HepG2 (cell line): Measurements from ENCODE around the gene GOSR1. TPM values are rescaled to one million over a fixed set of nuclear protein-coding genes. Genes with fewer than 3 reads are reported as not detected.
A peak's percentile ranks its signal among the peaks of the same experiment; 100 is the strongest.

Source experiments
- ATAC-seq: fragments of 200-7000 bp; cut with Tn5 transposase; 3 replicates; pipeline ENCODE4 v1.9.1; 2020; ENCODE audit warnings: mild to moderate bottlenecking, moderate library complexity
- BruUV-seq: library from RNA; stranded (reverse); fragments of 400-500 nt; replicated peaks from 2 replicates; lab custom pipeline; 2021; lab: Mats Ljungman, UMichigan
- CTCF ChIA-PET: fragments of 300-600 bp; formaldehyde crosslinking; extraction: SDS; loops from one replicate; lab custom pipeline; 2021; ENCODE audit warnings: low total read pairs, inconsistent platforms, low intra/inter-chr PET ratio; lab: Yijun Ruan, JAX
- POLR2A ChIA-PET: fragments of 350-600 bp; sonication (Branson Sonifier 250); formaldehyde crosslinking; loops from one replicate; lab custom pipeline; 2020; ENCODE audit warnings: antibody characterized with exemption, inconsistent platforms; lab: Yijun Ruan, JAX
- DNase-seq: peaks from one replicate; pipeline ENCODE4 v3.0.0-alpha.2; 2015; ENCODE audit warnings: low spot score
- FAIRE-seq: peaks from 3 replicates; lab custom pipeline; 2011; peaks lifted over from hg19 to GRCh38; lab: Jason Lieb, UNC
- H2AFZ ChIP-seq: one replicate; pipeline ENCODE4 v1.6.1; 2011; ENCODE audit warnings: low read length, inconsistent platforms
- H3K27ac ChIP-seq: fragments of 300-600 bp; 3 replicates; pipeline ENCODE4 v1.8.0; 2011; ENCODE audit warnings: mixed run types, mild to moderate bottlenecking, mixed read lengths, low read length, inconsistent platforms; ENCODE audit not compliant: insufficient read depth; ENCODE audit errors: extremely low read length
- H3K27me3 ChIP-seq, 2 experiments: fragments of 200-600 bp in 1 of 2; 2 replicates in 1 of 2; 3 replicates in 1 of 2; pipeline versions ENCODE4 v1.6.0 to v1.8.0; 2011; ENCODE audit warnings: low read length in 2 of 2, mild to moderate bottlenecking in 2 of 2, moderate library complexity in 2 of 2, inconsistent platforms in 1 of 2; ENCODE audit not compliant: insufficient read depth in 2 of 2, control insufficient read depth in 1 of 2
- H3K36me3 ChIP-seq, 2 experiments: fragments of 200-600 bp in 1 of 2; replicated peaks in 1 of 2; 2 replicates in 1 of 2; 3 replicates in 1 of 2; pipeline versions ENCODE4 v1.5.1 to v1.8.0; 2011; ENCODE audit warnings: low read length in 2 of 2, inconsistent platforms in 1 of 2; ENCODE audit not compliant: insufficient read depth in 2 of 2, control insufficient read depth in 1 of 2
- H3K4me1 ChIP-seq: 2 replicates; pipeline ENCODE4 v1.5.1; 2012; ENCODE audit warnings: low read length, inconsistent platforms; ENCODE audit not compliant: insufficient read depth
- H3K4me2 ChIP-seq: 2 replicates; pipeline ENCODE4 v1.6.0; 2011; ENCODE audit warnings: low read depth, low read length, inconsistent platforms
- H3K4me3 ChIP-seq, 3 experiments: fragments of 200-600 bp in 1 of 3; sonication (generic), shearing (Covaris generic) in 1 of 3; replicated peaks in 1 of 3; 2 replicates each; pipeline ENCODE4 v1.5.1; 2011 to 2016; ENCODE audit warnings: low read length in 3 of 3, inconsistent platforms in 2 of 3, low read depth in 2 of 3, mild to moderate bottlenecking in 2 of 3, control low read depth in 1 of 3, mixed read lengths in 1 of 3; ENCODE audit not compliant: insufficient read depth in 1 of 3
- H3K79me2 ChIP-seq: one replicate; pipeline ENCODE4 v1.6.1; 2011; ENCODE audit warnings: low read length, inconsistent platforms; ENCODE audit not compliant: insufficient read depth
- H3K9ac ChIP-seq: 2 replicates; pipeline ENCODE4 v1.6.0; 2011; ENCODE audit warnings: mild to moderate bottlenecking, low read depth, low read length, inconsistent platforms; ENCODE audit not compliant: insufficient read depth
- H3K9me3 ChIP-seq: 2 replicates; pipeline ENCODE4 v1.5.1; 2012; ENCODE audit warnings: mild to moderate bottlenecking, low read length
- H4K20me1 ChIP-seq: 2 replicates; pipeline ENCODE4 v1.6.0; 2011; ENCODE audit warnings: inconsistent platforms, mild to moderate bottlenecking, low read length, moderate library complexity; ENCODE audit not compliant: insufficient read depth
- EEA1 ChIP-seq: sonication (generic); formaldehyde crosslinking; IDR thresholded peaks from 2 replicates; pipeline ENCODE4 v1.5.1; 2020; ENCODE audit warnings: mild to moderate bottlenecking, missing genetic modification reagents, borderline replicate concordance
- HNRNPK ChIP-seq: fragments of 200-400 bp; formaldehyde crosslinking; IDR thresholded peaks from 2 replicates; pipeline ENCODE4 v1.6.1; 2018; ENCODE audit warnings: low read length, low read depth, moderate library complexity, mild to moderate bottlenecking; ENCODE audit not compliant: poor library complexity, severe bottlenecking
- NPAS2 ChIP-seq: sonication (generic); formaldehyde crosslinking; IDR thresholded peaks from 2 replicates; pipeline ENCODE4 v1.8.0; 2022; ENCODE audit warnings: mild to moderate bottlenecking, missing genetic modification reagents, borderline replicate concordance
- NR0B2 ChIP-seq: sonication (generic); formaldehyde crosslinking; IDR thresholded peaks from 2 replicates; pipeline ENCODE4 v1.4.0; 2020; ENCODE audit warnings: mild to moderate bottlenecking, missing genetic modification reagents
- STAT6 ChIP-seq: sonication (generic); formaldehyde crosslinking; IDR thresholded peaks from 2 replicates; pipeline ENCODE4 v1.4.0; 2020; ENCODE audit warnings: missing genetic modification reagents, mild to moderate bottlenecking, borderline replicate concordance
- TMF1 ChIP-seq: sonication (generic); formaldehyde crosslinking; IDR thresholded peaks from 2 replicates; pipeline ENCODE4 v1.8.1; 2022; ENCODE audit warnings: low read depth, missing genetic modification reagents
- ZNF572 ChIP-seq: sonication (generic); formaldehyde crosslinking; IDR thresholded peaks from 2 replicates; pipeline ENCODE4 v1.5.1; 2020; ENCODE audit warnings: mild to moderate bottlenecking, missing genetic modification reagents
- ZNF687 ChIP-seq: sonication (generic); formaldehyde crosslinking; IDR thresholded peaks from 2 replicates; pipeline ENCODE4 v1.5.1; 2020; ENCODE audit warnings: mild to moderate bottlenecking, missing genetic modification reagents, moderate library complexity
- ZNF777 ChIP-seq: sonication (generic); formaldehyde crosslinking; IDR thresholded peaks from 2 replicates; pipeline ENCODE4 v1.4.0; 2020; ENCODE audit warnings: missing genetic modification reagents
- ZNF780A ChIP-seq: sonication (generic); formaldehyde crosslinking; IDR thresholded peaks from 2 replicates; pipeline ENCODE4 v1.8.0; 2022; ENCODE audit warnings: mild to moderate bottlenecking, missing genetic modification reagents, moderate library complexity
- WGBS: methylation state at CpG from one replicate; pipeline ENCODE4 v1.1.6; 2017; ENCODE audit warnings: low lambda C conversion rate; 5-methylcytosine and 5-hydroxymethylcytosine counted together
- in situ Hi-C: cut with HindIII; loops from 2 replicates; pipeline ENCODE4 v1.10.0; 2017; ENCODE audit warnings: low pct_unique_long_range_greater_than_20kb; ENCODE audit not compliant: extremely low pct_ligation_motif_present
- intact Hi-C: fragments of 100-400 bp; cut with micrococcal nuclease; formaldehyde crosslinking; loops from one replicate; pipeline ENCODE4 v1.10.0; 2022; ENCODE audit not compliant: unreplicated experiment
- polyA plus RNA-seq, 8 experiments: library from polyadenylated mRNA; depleted of rRNA in 3 of 8; stranded (reverse) in 7 of 8; unstranded in 1 of 8; fragments of >200 nt; fragmentation: Illumina TruSeq in 4 of 8; extraction: Trizol in 4 of 8; gene quantifications; 2 replicates each; pipeline versions ENCODE4 v1.2.1 to v1.2.3, GENCODE V29; 2011 to 2016; ENCODE audit warnings: low read depth in 4 of 8, missing spikeins in 1 of 8, mixed read lengths in 1 of 8; ENCODE audit not compliant: insufficient read depth in 1 of 8
- total RNA-seq, 5 experiments: library from RNA; depleted of rRNA; stranded (reverse); fragments of >200 nt; fragmentation: Illumina TruSeq; extraction: Trizol; gene quantifications; 2 replicates each; pipeline ENCODE4 v1.2.3, GENCODE V29; 2016; ENCODE audit warnings: low read depth in 1 of 5

Gene GOSR1
- total and polyA plus RNA-seq, 2 of the 13 experiments (the other 11 are each of a cell fraction or from before 2014, with no cell fraction given): 15.8 to 37.0 TPM

GRCh38 chr17:30557916-30558685, 80.9 kb downstream of the GOSR1 start (continued):
- TF ChIP-seq NR0B2 (CRISPR knock-in tag) (no peak), ZNF780A (CRISPR knock-in tag) (no peak), ZNF777 (no peak), HNRNPK (no peak)

GRCh38 chr17:30558686-30559545, 81.7 kb downstream of the GOSR1 start:
- no peak overlapping the region; a peak in 1 of 6 replicates for H3K4me3 ChIP-seq
- ATAC-seq: no peak
- no peaks in the 10 kb centered on the region for H4K20me1 ChIP-seq
- no TSS peak for BruUV-seq
- peak overlapping the region; percentile 53 for H3K4me2 ChIP-seq
- no peak for FAIRE-seq
- ChIA-PET CTCF (no interaction called here), POLR2A (no interaction called here)
- 42% methylated on average over 8 of the region's 22 CpGs for WGBS
- no peak overlapping the region for H3K27ac ChIP-seq
- H2AFZ ChIP-seq: no peak overlapping the region
- DNase-seq: no peak
- peaks cover 2 to 7% of the 10 kb centered on the region in 2 experiments; a peak in 3 of 5 replicates for H3K27me3 ChIP-seq
- H3K4me1 ChIP-seq: peaks cover 55% of the 10 kb centered on the region
- no peaks in the 10 kb centered on the region for H3K36me3 ChIP-seq
- TF ChIP-seq ZNF687 (CRISPR knock-in tag) (peak; percentile 36; the same call in 1 of the 2 replicates), STAT6 (CRISPR knock-in tag) (no peak), ZNF572 (CRISPR knock-in tag) (no peak), EEA1 (CRISPR knock-in tag) (no peak), TMF1 (CRISPR knock-in tag) (no peak), NPAS2 (CRISPR knock-in tag) (0 out of 2 replicates have a peak, but pooled peaks have one; percentile 79)
- no peak overlapping the region for H3K9ac ChIP-seq
- H3K9me3 ChIP-seq: no peaks in the 10 kb centered on the region
- in situ Hi-C loops: no loop called here
- intact Hi-C loops: no loop called here
- no peaks in the 10 kb centered on the region for H3K79me2 ChIP-seq
